ENCODE results near the gene MACROD1. TPM values are rescaled to one million over a fixed set of nuclear protein-coding genes. Genes with fewer than 3 reads are reported as not detected.

The MACROD1 gene
- total and polyA plus RNA-seq, 10 of the 15 experiments (the other 5 are each of a cell fraction or from before 2014, with no cell fraction given): 1.2 to 22.7 (median 11.3) TPM; not detected in 1

DNA sequence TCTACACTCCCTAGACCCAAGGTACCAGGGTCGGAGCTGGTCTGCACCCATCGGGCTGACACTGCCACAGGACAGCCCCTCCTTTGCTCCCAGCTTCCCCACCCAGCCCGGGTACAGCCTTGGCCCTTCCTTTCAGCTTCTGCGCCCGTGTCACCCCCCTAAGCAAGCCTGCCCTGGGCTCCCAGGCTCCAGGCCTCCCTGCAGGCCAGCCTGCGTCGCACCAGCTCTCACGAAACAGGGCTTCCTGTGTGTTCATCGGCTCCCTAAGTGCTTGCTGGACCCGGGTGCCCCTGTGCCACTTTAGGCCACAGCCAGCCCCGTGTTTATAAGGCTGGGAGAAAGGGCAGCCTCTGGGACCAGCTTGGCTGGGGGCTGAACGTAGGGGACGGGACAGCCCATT is 109.1 kb downstream of the MACROD1 start:
- H4K20me1 ChIP-seq (ENCODE audit: control insufficient read depth, insufficient read depth): 0 out of 2 replicates have a peak, but pooled peaks cover 3% of the 10 kb centered on the region
- no peaks in the 10 kb centered on the region for H3K9me3 ChIP-seq (replicated peaks; ENCODE audit: control insufficient read depth, insufficient read depth, low read length)
- H3K27ac ChIP-seq (ENCODE audit: control insufficient read depth, insufficient read depth): no peak overlapping the region
- no peaks in the 10 kb centered on the region for H3K36me3 ChIP-seq (ENCODE audit: control insufficient read depth in 2 of 2, insufficient read depth in 2 of 2, low read length in 1 of 2)
- no peaks in the 10 kb centered on the region for H3K79me2 ChIP-seq (ENCODE audit: control insufficient read depth, insufficient read depth, low read length)
- RAD21 ChIA-PET (ENCODE audit: unreplicated experiment): no interaction called here
- H3K4me3 ChIP-seq: no peak overlapping the region
- WGBS (ENCODE audit: insufficient coverage, insufficient replicate concordance, low lambda C conversion rate, missing lambda C conversion rate): 11% methylated on average over 13 of the region's 13 CpGs
- no TSS peak for BruUV-seq (replicated peaks)
- POLR2A ChIA-PET: no interaction called here
- SMC1A ChIA-PET (ENCODE audit: uncharacterized antibody, unreplicated experiment): no interaction called here
- H2AFZ ChIP-seq (ENCODE audit: control insufficient read depth, low read depth, low read length): no peak overlapping the region
- DNase-seq (ENCODE audit: low read depth, low spot score): no peak
- no peak overlapping the region for H3K4me2 ChIP-seq (ENCODE audit: control insufficient read depth, insufficient read depth)
- H3K4me1 ChIP-seq (ENCODE audit: control insufficient read depth, insufficient read depth, low read length): peaks cover 3% of the 10 kb centered on the region; the same call in 1 of the 2 replicates
- CTCF ChIA-PET: no interaction called here
- H3K9ac ChIP-seq (ENCODE audit: control insufficient read depth, insufficient read depth, low read length): no peak overlapping the region
- peaks cover 0 to 3% of the 10 kb centered on the region in 2 experiments; a peak in 2 of 4 replicates for H3K27me3 ChIP-seq (replicated peaks in 1 of 2; ENCODE audit: control insufficient read depth in 2 of 2, insufficient read depth in 2 of 2, low read length in 1 of 2)
- ATAC-seq: no peak
- FAIRE-seq: no peak
- no peak for TF ChIP-seq POLR2AphosphoS2 (IDR thresholded peaks at IDR 0.05; ENCODE audit: low read depth, low read length)
- TF ChIP-seq FOXM1 (IDR thresholded peaks at IDR 0.05; ENCODE audit: low read depth, low read length): no peak
- TF ChIP-seq JUND (IDR thresholded peaks at IDR 0.05; ENCODE audit: low read depth, low read length): no peak
- no peak for TF ChIP-seq CHD1 (IDR thresholded peaks at IDR 0.05; ENCODE audit: low read depth, low read length)
- TF ChIP-seq, protein P1, sequence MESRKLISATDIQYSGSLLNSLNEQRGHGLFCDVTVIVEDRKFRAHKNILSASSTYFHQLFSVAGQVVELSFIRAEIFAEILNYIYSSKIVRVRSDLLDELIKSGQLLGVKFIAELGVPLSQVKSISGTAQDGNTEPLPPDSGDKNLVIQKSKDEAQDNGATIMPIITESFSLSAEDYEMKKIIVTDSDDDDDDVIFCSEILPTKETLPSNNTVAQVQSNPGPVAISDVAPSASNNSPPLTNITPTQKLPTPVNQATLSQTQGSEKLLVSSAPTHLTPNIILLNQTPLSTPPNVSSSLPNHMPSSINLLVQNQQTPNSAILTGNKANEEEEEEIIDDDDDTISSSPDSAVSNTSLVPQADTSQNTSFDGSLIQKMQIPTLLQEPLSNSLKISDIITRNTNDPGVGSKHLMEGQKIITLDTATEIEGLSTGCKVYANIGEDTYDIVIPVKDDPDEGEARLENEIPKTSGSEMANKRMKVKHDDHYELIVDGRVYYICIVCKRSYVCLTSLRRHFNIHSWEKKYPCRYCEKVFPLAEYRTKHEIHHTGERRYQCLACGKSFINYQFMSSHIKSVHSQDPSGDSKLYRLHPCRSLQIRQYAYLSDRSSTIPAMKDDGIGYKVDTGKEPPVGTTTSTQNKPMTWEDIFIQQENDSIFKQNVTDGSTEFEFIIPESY (IDR thresholded peaks at IDR 0.05): no peak
- no peak for TF ChIP-seq SMAD1 (IDR thresholded peaks at IDR 0.05; ENCODE audit: low read depth, partially characterized antibody)
- no peak for TF ChIP-seq RUNX3 (IDR thresholded peaks at IDR 0.05; ENCODE audit: low read length)
- TF ChIP-seq CREM (IDR thresholded peaks at IDR 0.05; ENCODE audit: low read depth): no peak
- TF ChIP-seq MTA3 (IDR thresholded peaks at IDR 0.05; ENCODE audit: borderline replicate concordance, low read length): no peak
- TF ChIP-seq CHD2 (IDR thresholded peaks at IDR 0.05; ENCODE audit: borderline replicate concordance, low read depth, low read length): no peak
- intact Hi-C loops (cut with micrococcal nuclease; ENCODE audit: unreplicated experiment): no loop called here
- in situ Hi-C loops (cut with MboI): no loop called here

All from GM12878 (cell line).